Mucosa of descending colon (tissue), 3 donors: ENCODE measurements around the gene MGAT4B. TPM values are rescaled to one million over a fixed set of nuclear protein-coding genes. Genes with fewer than 3 reads are reported as not detected.
A peak's percentile ranks its signal among the peaks of the same experiment; 100 is the strongest.

Source experiments
- ATAC-seq: fragments of 200-7000 bp; cut with Tn5 transposase; one replicate; pipeline ENCODE4 v1.9.1; 2020; ENCODE audit warnings: mild to moderate bottlenecking, moderate library complexity
- DNase-seq, 3 donors: peaks; one replicate each; pipeline ENCODE4 v3.0.0-alpha.2; 2020
- H3K36me3 ChIP-seq: fragments of 200-600 bp; one replicate; pipeline ENCODE4 v1.8.0; 2021; ENCODE audit warnings: low read depth, mild to moderate bottlenecking
- H3K4me1 ChIP-seq: fragments of 200-600 bp; one replicate; pipeline ENCODE4 v1.8.0; 2021; ENCODE audit warnings: low read depth, mild to moderate bottlenecking
- H3K4me3 ChIP-seq: fragments of 200-600 bp; one replicate; pipeline ENCODE4 v1.8.0; 2021; ENCODE audit warnings: mild to moderate bottlenecking
- H3K9me3 ChIP-seq: fragments of 200-600 bp; one replicate; pipeline ENCODE4 v1.8.0; 2021; ENCODE audit warnings: mild to moderate bottlenecking
- intact Hi-C, 2 donors: fragments of 100-400 bp; cut with DNase I in 1 of 2; cut with micrococcal nuclease in 1 of 2; formaldehyde crosslinking; loops; one replicate each; pipeline versions ENCODE4 v1.11.0 to v1.11.1; 2022; cut with DNase I, micrococcal nuclease
- total RNA-seq, 3 donors: library from RNA; stranded (reverse); fragmentation: NEBNext Ultra II Directional in 2 of 3; extraction: Animal tissue kit (Norgen Biotek cat#: 25700) in 2 of 3; gene quantifications; one replicate each; pipeline versions ENCODE4 v1.2.1 to v1.2.4, GENCODE V29; 2021 to 2023
- TF ChIP-seq, protein P1 (sequence below): fragments of 200-600 bp; IDR thresholded peaks from one replicate; pipeline ENCODE4 v1.8.0; 2022; ENCODE audit warnings: antibody characterized with exemption, mild to moderate bottlenecking
- donor health status: DM: no; HTN: no; CAD: no; lungs with moderate emphysema.
- donor health status: DM: no; HTN: no; CAD: no.
- donor health status: DM: no; HTN: yes; CAD: no.

MGAT4B gene
- total RNA-seq, 3 donors from 2014 or later: 274 to 623 (median 476) TPM

DNA sequence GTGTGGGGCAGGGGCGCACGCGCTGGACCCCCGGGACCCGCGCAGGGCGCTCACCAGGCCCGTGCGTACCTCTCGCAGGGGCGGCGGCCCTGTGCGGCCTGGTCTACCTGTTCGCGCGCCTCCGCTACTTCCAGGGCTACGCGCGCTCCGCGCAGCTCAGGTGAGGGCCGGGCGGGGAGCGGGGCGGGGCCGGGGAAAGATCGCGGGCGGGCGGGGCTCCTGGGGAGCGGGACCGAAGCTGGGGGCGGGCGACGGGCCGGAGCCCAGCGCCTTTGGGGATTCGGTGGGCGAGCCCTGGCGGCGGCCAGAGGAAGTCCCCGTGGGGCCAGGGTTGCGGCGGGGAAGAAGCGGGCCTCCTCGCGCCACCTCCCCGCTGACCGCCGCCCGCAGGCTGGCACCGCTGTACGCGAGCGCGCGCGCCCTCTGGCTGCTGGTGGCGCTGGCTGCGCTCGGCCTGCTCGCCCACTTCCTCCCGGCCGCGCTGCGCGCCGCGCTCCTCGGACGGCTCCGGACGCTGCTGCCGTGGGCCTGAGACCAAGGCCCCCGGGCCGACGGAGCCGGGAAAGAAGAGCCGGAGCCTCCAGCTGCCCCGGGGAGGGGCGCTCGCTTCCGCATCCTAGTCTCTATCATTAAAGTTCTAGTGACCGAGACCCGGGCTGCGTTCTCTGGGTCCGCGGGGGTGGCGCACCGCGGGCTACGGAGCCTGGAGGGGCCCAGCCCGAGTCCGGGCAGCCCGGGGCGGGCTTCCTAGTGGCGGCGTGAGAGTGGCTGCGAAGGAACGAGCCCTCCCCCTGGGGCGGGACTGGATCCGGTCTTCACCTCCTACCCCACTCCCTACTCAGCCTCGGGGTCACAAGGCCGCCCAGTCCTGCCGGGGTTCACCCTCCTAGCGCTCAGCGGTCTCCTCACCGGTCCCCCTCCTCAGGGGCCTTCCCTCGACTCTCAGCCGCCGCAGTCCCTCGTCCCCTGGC lies 10.5 kb downstream of the MGAT4B start:
- DNase-seq (peak; percentile 86 to 91 (median 89)), ATAC-seq (peak; percentile 86)
- TF ChIP-seq, protein P1, sequence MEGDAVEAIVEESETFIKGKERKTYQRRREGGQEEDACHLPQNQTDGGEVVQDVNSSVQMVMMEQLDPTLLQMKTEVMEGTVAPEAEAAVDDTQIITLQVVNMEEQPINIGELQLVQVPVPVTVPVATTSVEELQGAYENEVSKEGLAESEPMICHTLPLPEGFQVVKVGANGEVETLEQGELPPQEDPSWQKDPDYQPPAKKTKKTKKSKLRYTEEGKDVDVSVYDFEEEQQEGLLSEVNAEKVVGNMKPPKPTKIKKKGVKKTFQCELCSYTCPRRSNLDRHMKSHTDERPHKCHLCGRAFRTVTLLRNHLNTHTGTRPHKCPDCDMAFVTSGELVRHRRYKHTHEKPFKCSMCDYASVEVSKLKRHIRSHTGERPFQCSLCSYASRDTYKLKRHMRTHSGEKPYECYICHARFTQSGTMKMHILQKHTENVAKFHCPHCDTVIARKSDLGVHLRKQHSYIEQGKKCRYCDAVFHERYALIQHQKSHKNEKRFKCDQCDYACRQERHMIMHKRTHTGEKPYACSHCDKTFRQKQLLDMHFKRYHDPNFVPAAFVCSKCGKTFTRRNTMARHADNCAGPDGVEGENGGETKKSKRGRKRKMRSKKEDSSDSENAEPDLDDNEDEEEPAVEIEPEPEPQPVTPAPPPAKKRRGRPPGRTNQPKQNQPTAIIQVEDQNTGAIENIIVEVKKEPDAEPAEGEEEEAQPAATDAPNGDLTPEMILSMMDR: peak; percentile 87
- Histone ChIP-seq H3K4me3 (peak overlapping the region; percentile 26), H3K9me3 (no peaks in the 10 kb centered on the region), H3K36me3 (peaks cover 15% of the 10 kb centered on the region), H3K4me1 (peaks cover 26% of the 10 kb centered on the region)
- intact Hi-C loops: no loop called here

DNA sequence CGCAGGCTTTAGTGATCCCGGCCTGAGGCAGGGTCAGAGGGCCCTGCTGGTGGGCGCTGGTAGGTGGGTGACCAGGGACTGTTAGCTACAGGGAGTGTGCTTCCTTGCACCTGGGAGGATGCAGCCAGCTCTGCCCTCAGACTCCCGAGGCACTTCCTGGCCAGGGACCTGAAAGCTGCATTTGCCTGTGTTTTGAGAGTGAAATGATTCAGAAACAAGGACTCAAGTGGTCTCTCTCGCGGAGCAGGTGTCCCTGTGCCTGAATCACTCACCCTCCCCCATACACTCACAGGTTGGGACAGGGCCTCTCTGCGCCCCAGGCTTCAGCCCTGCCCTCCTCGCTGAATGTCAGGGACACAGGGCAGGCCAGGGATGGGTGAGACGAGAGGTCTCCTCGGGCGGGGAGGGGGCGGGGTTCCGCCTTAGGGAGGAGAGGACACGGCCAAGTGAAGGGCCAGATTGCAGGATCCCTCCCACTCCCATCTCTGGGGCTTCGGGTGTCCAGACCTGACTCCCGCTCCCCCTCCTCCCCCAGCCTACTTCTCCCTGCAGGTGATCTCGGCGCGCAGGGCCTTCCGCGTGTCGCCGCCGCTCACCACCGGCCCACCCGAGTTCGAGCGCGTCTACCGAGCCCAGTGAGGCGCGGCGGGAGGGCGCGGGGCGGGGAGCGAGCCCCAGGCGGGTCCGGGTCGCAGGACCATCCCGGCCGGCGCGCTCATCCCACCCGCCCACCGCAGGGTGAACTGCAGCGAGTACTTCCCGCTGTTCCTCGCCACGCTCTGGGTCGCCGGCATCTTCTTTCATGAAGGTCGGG lies 11.4 kb downstream of the MGAT4B start:
- Histone ChIP-seq H3K4me3 (peak overlapping the region; percentile 26), H3K36me3 (peaks cover 15% of the 10 kb centered on the region), H3K4me1 (peaks cover 26% of the 10 kb centered on the region), H3K9me3 (no peaks in the 10 kb centered on the region)
- peak; percentile 26 for ATAC-seq
- peak in 2 of 3 donors; percentile 69 to 78 for DNase-seq
- TF ChIP-seq, protein P1: no peak
- intact Hi-C loops: no loop called here

DNA sequence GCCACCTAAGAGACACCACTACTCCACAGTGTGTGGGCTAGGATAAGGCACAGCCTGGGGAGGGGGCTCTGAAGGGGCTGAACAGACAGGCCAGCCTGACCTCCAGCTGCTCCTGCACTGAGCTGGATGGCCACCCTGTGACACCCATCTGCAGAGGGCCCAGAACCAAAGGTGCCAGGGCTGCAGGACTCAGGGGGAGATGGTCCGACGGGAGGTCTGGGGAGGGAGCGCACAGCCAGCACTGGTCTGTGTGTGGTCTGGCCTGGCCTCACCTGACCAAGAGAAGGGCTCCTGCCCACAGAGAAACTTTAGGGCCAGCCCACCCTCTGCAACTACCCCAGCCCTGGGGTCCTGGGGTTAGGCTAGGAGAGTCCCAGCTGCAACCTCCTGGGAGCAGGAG lies 12.1 kb downstream of the MGAT4B start:
- peaks cover 26% of the 10 kb centered on the region for H3K4me1 ChIP-seq
- ATAC-seq (no peak), DNase-seq (no peak)
- peaks cover 11% of the 10 kb centered on the region for H3K36me3 ChIP-seq
- TF ChIP-seq, protein P1: no peak
- H3K9me3 ChIP-seq: no peaks in the 10 kb centered on the region
- no peak overlapping the region for H3K4me3 ChIP-seq
- intact Hi-C loops: no loop called here

DNA sequence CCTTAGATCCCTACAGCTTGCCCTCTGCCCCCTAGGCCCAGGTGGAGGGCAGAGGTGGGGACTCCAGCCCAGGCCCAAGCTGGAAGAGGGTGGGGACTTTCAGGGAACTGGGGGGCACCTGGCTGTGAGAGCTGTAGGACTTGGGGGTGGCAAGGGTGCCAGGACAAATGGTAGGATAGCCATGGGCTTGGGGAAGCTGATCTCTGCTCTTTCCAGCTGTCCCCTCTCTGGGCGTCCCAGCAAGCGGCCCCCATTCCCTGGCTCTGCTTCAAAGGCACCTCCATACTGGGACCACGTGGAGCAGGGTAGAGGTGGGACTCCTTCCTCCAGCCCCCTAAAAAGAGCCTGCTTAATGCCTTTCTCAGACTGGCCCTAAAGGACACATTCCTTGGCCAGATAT lies 12.5 kb downstream of the MGAT4B start:
- H3K36me3 ChIP-seq: peaks cover 7% of the 10 kb centered on the region
- no peak overlapping the region for H3K4me3 ChIP-seq
- H3K4me1 ChIP-seq: peaks cover 26% of the 10 kb centered on the region
- no peak for ATAC-seq
- TF ChIP-seq, protein P1: no peak
- no peaks in the 10 kb centered on the region for H3K9me3 ChIP-seq
- intact Hi-C loops: no loop called here
- DNase-seq: no peak

DNA sequence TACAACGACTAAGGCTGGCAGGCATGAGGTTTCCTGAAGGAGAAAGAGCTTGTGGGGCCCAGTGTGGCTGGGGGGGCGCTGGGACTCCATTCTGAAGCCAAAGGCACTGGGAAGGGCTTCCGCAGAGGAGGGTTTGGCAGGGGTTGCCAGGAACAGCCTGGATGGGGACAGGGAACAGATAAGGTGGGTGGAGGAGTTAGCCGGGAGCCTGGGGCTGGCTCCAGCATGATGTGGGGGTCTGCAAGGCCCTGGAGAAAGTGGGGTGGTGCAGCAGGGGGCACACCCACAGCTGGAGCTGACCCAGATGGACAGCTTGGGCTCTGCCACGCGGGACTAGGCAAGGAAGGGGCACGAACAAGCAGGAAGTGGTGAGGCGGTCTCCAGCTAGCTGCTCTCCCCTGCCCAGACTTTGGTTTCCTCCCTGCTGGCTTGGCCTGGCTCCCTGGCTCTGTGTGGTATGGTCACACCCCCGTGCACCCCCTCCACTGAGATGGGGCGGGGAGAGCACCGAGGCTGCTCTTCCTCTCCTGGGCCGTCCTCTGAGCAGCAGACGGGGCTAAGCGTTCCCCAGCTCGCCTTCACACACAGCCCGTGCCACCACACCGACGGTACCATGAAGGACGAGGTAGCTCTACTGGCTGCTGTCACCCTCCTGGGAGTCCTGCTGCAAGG lies 13.1 kb downstream of the MGAT4B start, which contains the start of gene LTC4S:
LTC4S (plus strand) TSS at position 519 of the 672 bp plus-strand sequence; CDS start at position 614, 95 bp downstream.
- no peak within 1 kb of the TSS for H3K4me3 ChIP-seq

More for the DNA sequence above, 13.1 kb downstream of the MGAT4B start, which contains the start of gene LTC4S:
- TF ChIP-seq, protein P1: no peak
- intact Hi-C loops: no loop called here
- ATAC-seq (no peak), DNase-seq (peak; percentile 62 to 88 (median 78))
- Histone ChIP-seq H3K4me1 (peaks cover 26% of the 10 kb centered on the region), H3K36me3 (peaks cover 4% of the 10 kb centered on the region), H3K9me3 (no peaks in the 10 kb centered on the region)
